ENCODE results near the gene PLXND1.
A peak's percentile ranks its signal among the peaks of the same experiment; 100 is the strongest.

Gene PLXND1

GRCh38 chr3:129562803-129563202 lies 43.7 kb downstream of the PLXND1 start:
- ChIA-PET POLR2A (no interaction called here), CTCF (interaction anchor here (1.3 kb wide), 1 partner anchor 14 kb away, joined by 4 read pairs; no protein-coding TSS in a partner anchor)
- no peak for TF ChIP-seq CTCF (IDR thresholded peaks at IDR 0.05; ENCODE audit: insufficient read depth, low read length, missing control alignments)

GRCh38 chr3:129561619-129562248 lies 44.7 kb downstream of the PLXND1 start:
- no peak for TF ChIP-seq CTCF (IDR thresholded peaks at IDR 0.05; ENCODE audit: insufficient read depth, low read length, missing control alignments)
- POLR2A ChIA-PET: no interaction called here
- CTCF ChIA-PET: interaction anchor here (1.3 kb wide), 2 partner anchors 15 to 35 kb away, joined by 3 to 4 read pairs; no protein-coding TSS in a partner anchor
- H3K4me3 ChIP-seq (ENCODE audit: low read depth, low read length): no peak overlapping the region
- DNase-seq (ENCODE audit: low read depth, low spot score): no peak

More at GRCh38 chr3:129562803-129563202, 43.7 kb downstream of the PLXND1 start:
- DNase-seq (ENCODE audit: low read depth, low spot score): no peak
- H3K4me3 ChIP-seq (ENCODE audit: low read depth, low read length): no peak overlapping the region

- TF ChIP-seq CTCF (IDR thresholded peaks at IDR 0.05; ENCODE audit: insufficient read depth, low read length, missing control alignments): no peak
- ChIA-PET POLR2A (interaction anchor here (0.5 kb wide), 1 partner anchor 63 kb away, joined by 3 read pairs; no protein-coding TSS in a partner anchor), CTCF (interaction anchor here (0.5 to 1.3 kb wide), 2 partner anchors 9 to 35 kb away, joined by 3 to 4 read pairs; no protein-coding TSS in a partner anchor)
- DNase-seq (ENCODE audit: low read depth, low spot score): peak; percentile 19
- peak overlapping the region; percentile 18; the same call in 1 of the 2 replicates for H3K4me3 ChIP-seq (ENCODE audit: low read depth, low read length)
Measured at GRCh38 chr3:129560911-129561594, 45.4 kb downstream of the PLXND1 start.

GRCh38 chr3:129560269-129560787 lies 46.1 kb downstream of the PLXND1 start:
- DNase-seq (ENCODE audit: low read depth, low spot score): peak; percentile 34
- ChIA-PET CTCF (interaction anchor here (1.3 to 1.4 kb wide), 2 partner anchors 16 to 36 kb away, joined by 3 read pairs; no protein-coding TSS in a partner anchor), POLR2A (no interaction called here)
- no peak for TF ChIP-seq CTCF (IDR thresholded peaks at IDR 0.05; ENCODE audit: insufficient read depth, low read length, missing control alignments)
- H3K4me3 ChIP-seq (ENCODE audit: low read depth, low read length): peak overlapping the region; percentile 36

- DNase-seq (ENCODE audit: low read depth, low spot score): no peak
- TF ChIP-seq CTCF (IDR thresholded peaks at IDR 0.05; ENCODE audit: insufficient read depth, low read length, missing control alignments): no peak
- POLR2A ChIA-PET: no interaction called here
- CTCF ChIA-PET: interaction anchor here (1.4 kb wide), 1 partner anchor 15 kb away, joined by 3 read pairs; no protein-coding TSS in a partner anchor
- H3K4me3 ChIP-seq (ENCODE audit: low read depth, low read length): peak overlapping the region; percentile 18; the same call in 1 of the 2 replicates
Measured at GRCh38 chr3:129559565-129560079, 46.9 kb downstream of the PLXND1 start.

All from AG04449 (cell line).